HL-60 (cell line): ENCODE measurements around the gene AHCY.

ENCODE experiments used
- DNase-seq, 2 experiments: peaks; one replicate each; pipeline ENCODE4 v3.0.0-alpha.2; 2010 to 2020; ENCODE audit warnings: low read depth in 1 of 2, low spot score in 1 of 2
- H3K27ac ChIP-seq: fragments of 250-450 bp; sonication (Bioruptor Pico); replicated peaks from 2 replicates; pipeline ENCODE4 v1.5.1; 2020; ENCODE audit warnings: mild to moderate bottlenecking, moderate library complexity
- H3K27me3 ChIP-seq: fragments of 250-450 bp; sonication (Bioruptor Pico); 2 replicates; pipeline ENCODE4 v1.5.1; 2021; ENCODE audit warnings: mild to moderate bottlenecking, moderate library complexity; ENCODE audit not compliant: insufficient read depth, poor library complexity, severe bottlenecking
- H3K4me3 ChIP-seq: replicated peaks from 2 replicates; pipeline ENCODE4 v1.5.1; 2011; ENCODE audit warnings: mild to moderate bottlenecking, control low read depth, low read length; ENCODE audit not compliant: insufficient read depth
- CTCF ChIP-seq: IDR thresholded peaks from one replicate; pipeline ENCODE4 v1.5.1; 2011; ENCODE audit warnings: low read length, control low read depth, inconsistent platforms; ENCODE audit not compliant: insufficient read depth
- GABPA ChIP-seq: IDR thresholded peaks from 2 replicates; pipeline ENCODE4 v1.6.1; 2012; ENCODE audit warnings: low read depth
- POLR2AphosphoS5 ChIP-seq: IDR thresholded peaks from 2 replicates; pipeline ENCODE4 v1.6.1; 2012; ENCODE audit warnings: low read depth
- SPI1 ChIP-seq: IDR thresholded peaks from 2 replicates; pipeline ENCODE4 v1.6.1; 2012; ENCODE audit warnings: low read depth, mild to moderate bottlenecking, borderline replicate concordance
- TF ChIP-seq, protein P1 (sequence below): IDR thresholded peaks from 2 replicates; pipeline ENCODE4 v1.6.1; 2012; ENCODE audit warnings: low read depth; ENCODE audit not compliant: insufficient replicate concordance

Gene AHCY

GRCh38 chr20:34310481-34311117 is 7.4 kb upstream of the AHCY start:
- H3K27ac ChIP-seq: no peak overlapping the region
- H3K4me3 ChIP-seq: no peak overlapping the region
- TF ChIP-seq SPI1: no peak
- no peak for TF ChIP-seq GABPA
- DNase-seq: no peak
- H3K27me3 ChIP-seq: peaks cover 9% of the 10 kb centered on the region

DNA sequence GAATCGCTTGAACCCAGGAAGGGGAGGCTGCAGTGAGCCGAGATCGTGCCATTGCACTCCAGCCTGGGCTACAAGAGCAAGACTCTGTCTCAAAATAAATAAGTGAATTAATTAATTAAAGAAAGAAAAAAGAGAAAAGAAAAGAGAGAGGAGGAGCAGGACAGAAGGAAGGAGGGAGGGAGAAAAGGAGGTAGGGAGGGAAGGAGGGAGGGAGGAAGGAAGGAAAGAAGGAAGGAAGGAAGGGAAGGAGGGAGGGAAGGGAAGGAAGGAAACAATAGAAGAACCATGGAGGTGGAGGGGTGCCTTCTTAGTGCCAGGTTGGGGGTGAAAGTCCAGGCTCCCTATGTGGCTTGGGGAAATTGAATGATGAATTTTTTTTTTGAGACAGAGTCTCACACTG is 6.5 kb upstream of the AHCY start:
- H3K27ac ChIP-seq: no peak overlapping the region
- TF ChIP-seq POLR2AphosphoS5 (no peak), CTCF (no peak)
- TF ChIP-seq, protein P1, sequence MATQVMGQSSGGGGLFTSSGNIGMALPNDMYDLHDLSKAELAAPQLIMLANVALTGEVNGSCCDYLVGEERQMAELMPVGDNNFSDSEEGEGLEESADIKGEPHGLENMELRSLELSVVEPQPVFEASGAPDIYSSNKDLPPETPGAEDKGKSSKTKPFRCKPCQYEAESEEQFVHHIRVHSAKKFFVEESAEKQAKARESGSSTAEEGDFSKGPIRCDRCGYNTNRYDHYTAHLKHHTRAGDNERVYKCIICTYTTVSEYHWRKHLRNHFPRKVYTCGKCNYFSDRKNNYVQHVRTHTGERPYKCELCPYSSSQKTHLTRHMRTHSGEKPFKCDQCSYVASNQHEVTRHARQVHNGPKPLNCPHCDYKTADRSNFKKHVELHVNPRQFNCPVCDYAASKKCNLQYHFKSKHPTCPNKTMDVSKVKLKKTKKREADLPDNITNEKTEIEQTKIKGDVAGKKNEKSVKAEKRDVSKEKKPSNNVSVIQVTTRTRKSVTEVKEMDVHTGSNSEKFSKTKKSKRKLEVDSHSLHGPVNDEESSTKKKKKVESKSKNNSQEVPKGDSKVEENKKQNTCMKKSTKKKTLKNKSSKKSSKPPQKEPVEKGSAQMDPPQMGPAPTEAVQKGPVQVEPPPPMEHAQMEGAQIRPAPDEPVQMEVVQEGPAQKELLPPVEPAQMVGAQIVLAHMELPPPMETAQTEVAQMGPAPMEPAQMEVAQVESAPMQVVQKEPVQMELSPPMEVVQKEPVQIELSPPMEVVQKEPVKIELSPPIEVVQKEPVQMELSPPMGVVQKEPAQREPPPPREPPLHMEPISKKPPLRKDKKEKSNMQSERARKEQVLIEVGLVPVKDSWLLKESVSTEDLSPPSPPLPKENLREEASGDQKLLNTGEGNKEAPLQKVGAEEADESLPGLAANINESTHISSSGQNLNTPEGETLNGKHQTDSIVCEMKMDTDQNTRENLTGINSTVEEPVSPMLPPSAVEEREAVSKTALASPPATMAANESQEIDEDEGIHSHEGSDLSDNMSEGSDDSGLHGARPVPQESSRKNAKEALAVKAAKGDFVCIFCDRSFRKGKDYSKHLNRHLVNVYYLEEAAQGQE: no peak
- H3K27me3 ChIP-seq: peaks cover 9% of the 10 kb centered on the region
- DNase-seq: no peak
- H3K4me3 ChIP-seq: no peak overlapping the region

- Histone ChIP-seq H3K27ac (peak overlapping the region; percentile 72), H3K27me3 (no peaks in the 10 kb centered on the region), H3K4me3 (no peak overlapping the region)
- DNase-seq: peak; percentile 52 to 92
- TF ChIP-seq GABPA (no peak), POLR2AphosphoS5 (no peak), SPI1 (no peak), CTCF (no peak)
- TF ChIP-seq, protein P1: no peak
These were observed 2.4 kb upstream of the AHCY start for GRCh38 chr20:34305333-34306230.

GRCh38 chr20:34302312-34302722 is 838 bp downstream of the AHCY start:
- peak in 1 of 2 experiments; percentile 17 for DNase-seq
- no peaks in the 10 kb centered on the region for H3K27me3 ChIP-seq
- no peak for TF ChIP-seq POLR2AphosphoS5
- TF ChIP-seq CTCF: no peak
- TF ChIP-seq, protein P1: no peak
- no peak for TF ChIP-seq SPI1
- TF ChIP-seq GABPA: no peak
- peak overlapping the region; percentile 87 for H3K4me3 ChIP-seq
- peak overlapping the region; percentile 92 for H3K27ac ChIP-seq
